HG02970 (cell line): ENCODE data around the gene UBL5.

Experiments
- ATAC-seq: cut with Tn5 transposase; IDR thresholded peaks from one replicate; pipeline ENCODE4 v1.9.1; 2021; ENCODE audit warnings: mild to moderate bottlenecking, moderate library complexity, moderate number of reproducible peaks; ENCODE audit not compliant: unreplicated experiment, low FRiP score

Gene UBL5

GRCh38 chr19:9877780-9878510 is 50.2 kb downstream of the UBL5 start:
- ATAC-seq: no peak

DNA sequence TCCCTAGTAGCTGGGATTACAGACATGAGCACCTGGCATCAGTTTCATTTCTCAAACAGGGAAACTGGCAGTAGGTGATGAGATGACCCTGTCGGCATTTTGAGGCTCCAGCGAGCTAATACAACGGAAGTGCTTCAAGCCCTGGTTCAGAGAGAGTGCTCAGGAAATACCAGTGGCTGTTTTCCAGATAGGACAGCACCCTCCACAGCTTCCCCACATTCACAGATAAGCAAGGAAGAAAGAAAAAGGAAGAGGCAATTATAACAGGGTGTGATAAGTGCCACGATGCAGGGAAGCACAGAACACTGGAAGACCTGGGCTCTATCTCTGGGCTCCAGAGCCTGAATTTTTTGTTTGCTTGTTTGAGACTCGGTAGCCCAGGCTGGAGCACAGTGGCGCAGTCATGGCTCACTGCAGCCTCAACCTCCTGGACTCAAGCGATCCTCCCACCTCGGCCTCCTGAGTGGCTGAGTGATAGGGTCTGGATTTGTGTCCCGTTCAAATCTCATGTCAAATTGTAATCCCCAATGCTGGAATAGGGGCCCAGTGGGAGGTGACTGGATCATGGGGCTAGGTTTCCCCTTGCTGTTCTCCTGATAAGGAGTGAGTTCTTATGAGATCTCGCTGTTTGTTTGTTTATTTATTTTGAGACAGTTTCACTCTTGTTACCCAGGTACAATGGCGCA is 50.9 kb downstream of the UBL5 start:
- no peak for ATAC-seq
